ENCODE results near the gene TBC1D5. TPM values are rescaled to one million over a fixed set of nuclear protein-coding genes. Genes with fewer than 3 reads are reported as not detected.

Gene TBC1D5
- total and polyA plus RNA-seq, 2 of the 8 experiments (the other 6 are each of a cell fraction or from before 2014, with no cell fraction given): 11.0 to 22.9 TPM

- Histone ChIP-seq H4K91ac (replicated peaks; ENCODE audit: insufficient read length, low read length) (no peak overlapping the region), H3K4ac (replicated peaks; ENCODE audit: insufficient read length, low read depth, low read length) (no peak overlapping the region), H3K27me3 (replicated peaks in 1 of 4; ENCODE audit: control insufficient read depth in 3 of 4, extremely low read depth in 1 of 4, insufficient read depth in 3 of 4, low read length in 3 of 4) (peaks cover 0 to 1% (median 0%) of the 10 kb centered on the region in 4 experiments; a peak in 1 of 7 replicates), H2AK5ac (ENCODE audit: low read depth, low read length) (no peak overlapping the region), H3K9ac (replicated peaks in 1 of 4; ENCODE audit: extremely low read depth in 1 of 4, low read depth in 3 of 4, low read length in 3 of 4) (no peak overlapping the region), H3K14ac (ENCODE audit: insufficient read length) (no peak overlapping the region), H2AFZ (ENCODE audit: low read length) (no peak overlapping the region), H4K5ac (ENCODE audit: insufficient read length, low read depth, low read length) (no peak overlapping the region), H3K4me3 (ENCODE audit: extremely low read depth in 1 of 4, insufficient read depth in 2 of 4, low read depth in 3 of 4, low read length in 4 of 4) (no peak overlapping the region), H2BK120ac (replicated peaks; ENCODE audit: low read depth, low read length) (no peak overlapping the region), H4K8ac (ENCODE audit: extremely low read depth, insufficient read depth, low read length) (no peak overlapping the region), H3K9me3 (ENCODE audit: insufficient read depth in 2 of 2, low read depth in 1 of 2, low read length in 1 of 2) (no peaks in the 10 kb centered on the region), H3K79me1 (ENCODE audit: low read depth, low read length) (no peaks in the 10 kb centered on the region), H3K36me3 (ENCODE audit: control insufficient read depth in 2 of 4, insufficient read depth in 4 of 4, low read length in 3 of 4) (peaks cover 0 to 2% (median 0%) of the 10 kb centered on the region in 4 experiments; a peak in 1 of 8 replicates), H3K79me2 (ENCODE audit: control insufficient read depth in 1 of 2, insufficient read depth in 2 of 2, low read length in 2 of 2) (no peaks in the 10 kb centered on the region), H2BK12ac (ENCODE audit: low read depth, low read length) (no peak overlapping the region), H3K4me2 (ENCODE audit: insufficient read depth in 1 of 2, low read depth in 2 of 2, low read length in 2 of 2) (no peak overlapping the region), H2BK20ac (ENCODE audit: low read length) (no peak overlapping the region), H3K23ac (ENCODE audit: insufficient read length) (no peak overlapping the region), H3K27ac (ENCODE audit: low read depth, low read length) (no peak overlapping the region), H3K18ac (ENCODE audit: extremely low read depth, low read length) (no peak overlapping the region), H3K23me2 (ENCODE audit: low read depth, low read length) (no peaks in the 10 kb centered on the region), H2BK15ac (ENCODE audit: low read length) (no peak overlapping the region), H3K4me1 (replicated peaks in 1 of 4; ENCODE audit: control insufficient read depth in 3 of 4, insufficient read depth in 4 of 4, low read length in 3 of 4) (no peaks in the 10 kb centered on the region), H3K56ac (replicated peaks; ENCODE audit: insufficient read length, low read depth, low read length) (no peak overlapping the region), H4K20me1 (replicated peaks in 1 of 2; ENCODE audit: control insufficient read depth in 1 of 2, insufficient read depth in 2 of 2, low read length in 2 of 2) (no peaks in the 10 kb centered on the region), H2BK5ac (ENCODE audit: low read depth, low read length) (no peak overlapping the region)
- TF ChIP-seq KDM5A (IDR thresholded peaks at IDR 0.05; ENCODE audit: low read length) (no peak), RAD21 (IDR thresholded peaks at IDR 0.05 in 1 of 2, conservative IDR thresholded peaks at IDR 0.05 in 1 of 2; ENCODE audit: low read depth in 2 of 2, low read length in 2 of 2) (peak in 1 of 2 experiments; percentile 14; a peak in 1 of 4 replicates)
- FAIRE-seq (no peak), DNase-seq (ENCODE audit: low read depth in 1 of 2, low spot score in 2 of 2) (no peak)
- WGBS, 2 experiments (ENCODE audit: extremely low coverage in 1 of 2, insufficient coverage in 1 of 2, insufficient read length in 1 of 2, insufficient replicate concordance in 2 of 2, low coverage in 1 of 2, low lambda C conversion rate in 2 of 2, missing lambda C conversion rate in 1 of 2): 93% methylated on average over 10 of the region's 10 CpGs; no CpG with 5 or more reads in 1 of the 2 experiments
- CTCF ChIA-PET (ENCODE audit: partially characterized antibody): interaction anchor here (0.8 kb wide), 1 partner anchor 101 kb away, joined by 3 read pairs; no protein-coding TSS in a partner anchor
- POLR2A ChIA-PET (ENCODE audit: partially characterized antibody): no interaction called here
Observed at GRCh38 chr3:17154941-17155340, 587.5 kb downstream of the TBC1D5 start.
